ENCODE data around the gene ANO1. TPM values are rescaled to one million over a fixed set of nuclear protein-coding genes. Genes with fewer than 3 reads are reported as not detected.

The ANO1 gene
- total and polyA plus RNA-seq, 2 of the 8 experiments (the other 6 are each of a cell fraction or from before 2014, with no cell fraction given), result 4.7 to 5.0 TPM

- Histone ChIP-seq H2AK5ac (ENCODE audit: low read depth, low read length) (no peak overlapping the region), H3K4ac (replicated peaks; ENCODE audit: insufficient read length, low read depth, low read length) (peak overlapping the region; percentile 74), H4K20me1 (replicated peaks in 1 of 2; ENCODE audit: control insufficient read depth in 1 of 2, insufficient read depth in 2 of 2, low read length in 2 of 2) (no peaks in the 10 kb centered on the region), H3K4me3 (ENCODE audit: extremely low read depth in 1 of 4, insufficient read depth in 2 of 4, low read depth in 3 of 4, low read length in 4 of 4) (peak overlapping the region in 2 of 4 experiments; percentile 24 to 41; a peak in 5 of 8 replicates), H4K5ac (ENCODE audit: insufficient read length, low read depth, low read length) (no peak overlapping the region), H3K9me3 (ENCODE audit: insufficient read depth in 2 of 2, low read depth in 1 of 2, low read length in 1 of 2) (no peaks in the 10 kb centered on the region), H3K9ac (replicated peaks in 1 of 4; ENCODE audit: extremely low read depth in 1 of 4, low read depth in 3 of 4, low read length in 3 of 4) (no peak overlapping the region), H2BK120ac (replicated peaks; ENCODE audit: low read depth, low read length) (no peak overlapping the region), H3K4me2 (ENCODE audit: insufficient read depth in 1 of 2, low read depth in 2 of 2, low read length in 2 of 2) (peak overlapping the region; percentile 66 to 73), H2BK5ac (ENCODE audit: low read depth, low read length) (peak overlapping the region; percentile 83; the same call in 1 of the 2 replicates), H2BK12ac (ENCODE audit: low read depth, low read length) (no peak overlapping the region), H2BK15ac (ENCODE audit: low read length) (no peak overlapping the region), H2AFZ (ENCODE audit: low read length) (no peak overlapping the region), H2BK20ac (ENCODE audit: low read length) (no peak overlapping the region), H3K36me3 (ENCODE audit: control insufficient read depth in 2 of 4, insufficient read depth in 4 of 4, low read length in 3 of 4) (no peaks in the 10 kb centered on the region), H4K91ac (replicated peaks; ENCODE audit: insufficient read length, low read length) (peak overlapping the region; percentile 97), H3K23me2 (ENCODE audit: low read depth, low read length) (peaks cover 4% of the 10 kb centered on the region; the same call in 1 of the 2 replicates), H3K27ac (ENCODE audit: low read depth, low read length) (no peak overlapping the region), H3K23ac (ENCODE audit: insufficient read length) (no peak overlapping the region), H3K79me1 (ENCODE audit: low read depth, low read length) (no peaks in the 10 kb centered on the region), H3K14ac (ENCODE audit: insufficient read length) (no peak overlapping the region), H3K56ac (replicated peaks; ENCODE audit: insufficient read length, low read depth, low read length) (no peak overlapping the region), H3K79me2 (ENCODE audit: control insufficient read depth in 1 of 2, insufficient read depth in 2 of 2, low read length in 2 of 2) (no peaks in the 10 kb centered on the region), H3K4me1 (replicated peaks in 1 of 4; ENCODE audit: control insufficient read depth in 3 of 4, insufficient read depth in 4 of 4, low read length in 3 of 4) (peaks cover 3 to 26% (median 15%) of the 10 kb centered on the region in 4 experiments), H3K27me3 (replicated peaks in 1 of 4; ENCODE audit: control insufficient read depth in 3 of 4, extremely low read depth in 1 of 4, insufficient read depth in 3 of 4, low read length in 3 of 4) (peaks cover 0 to 20% (median 8%) of the 10 kb centered on the region in 4 experiments; a peak in 5 of 7 replicates), H3K18ac (ENCODE audit: extremely low read depth, low read length) (peak overlapping the region; percentile 2; the same call in 1 of the 2 replicates), H4K8ac (ENCODE audit: extremely low read depth, insufficient read depth, low read length) (peak overlapping the region; percentile 41; the same call in 1 of the 2 replicates)
- TF ChIP-seq NANOG (IDR thresholded peaks at IDR 0.05; ENCODE audit: insufficient read depth, low read depth, low read length, poor library complexity, severe bottlenecking), result peak; percentile 55
- TF ChIP-seq SP1 (IDR thresholded peaks at IDR 0.05; ENCODE audit: low read depth, low read length), result 0 out of 2 replicates have a peak, but pooled peaks have one; percentile 29
- TF ChIP-seq SIN3A (conservative IDR thresholded peaks at IDR 0.05 in 1 of 2, IDR thresholded peaks at IDR 0.05 in 1 of 2; ENCODE audit: low read depth in 1 of 2, low read length in 2 of 2), result peak in 1 of 2 experiments; percentile 56; a peak in 1 of 4 replicates
- no peak for TF ChIP-seq CBX8 (IDR thresholded peaks at IDR 0.05; ENCODE audit: borderline replicate concordance, low read depth, low read length)
- TF ChIP-seq JUND (IDR thresholded peaks at IDR 0.05; ENCODE audit: low read length), result 0 out of 2 replicates have a peak, but pooled peaks have one; percentile 19
- no peak for TF ChIP-seq TCF12 (IDR thresholded peaks at IDR 0.05; ENCODE audit: low read depth, low read length)
- peak in 1 of 2 experiments; percentile 79; a peak in 2 of 4 replicates for TF ChIP-seq HDAC2 (IDR thresholded peaks at IDR 0.05; ENCODE audit: borderline replicate concordance in 1 of 2, low read depth in 2 of 2, low read length in 2 of 2)
- ChIA-PET POLR2A (ENCODE audit: partially characterized antibody) (interaction anchor here (0.8 to 1.2 kb wide), 5 partner anchors 10 to 141 kb away, joined by 3 read pairs; no protein-coding TSS in a partner anchor), CTCF (ENCODE audit: partially characterized antibody) (interaction anchor here (0.7 to 3.3 kb wide), 18 partner anchors 10 to 226 kb away, joined by 3 to 23 read pairs (median 4); no protein-coding TSS in a partner anchor)
- DNase-seq (ENCODE audit: low read depth in 1 of 2, low spot score in 2 of 2), result peak in 1 of 2 experiments; percentile 17
- FAIRE-seq, result no peak
- 8% methylated on average over 20 of the region's 20 CpGs; no CpG with 5 or more reads in 1 of the 2 experiments for WGBS, 2 experiments (ENCODE audit: extremely low coverage in 1 of 2, insufficient coverage in 1 of 2, insufficient read length in 1 of 2, insufficient replicate concordance in 2 of 2, low coverage in 1 of 2, low lambda C conversion rate in 2 of 2, missing lambda C conversion rate in 1 of 2)
Observed at GRCh38 chr11:70141486-70142220, 63.5 kb downstream of the ANO1 start.
